ENCODE results near the gene NUMA1. TPM values are rescaled to one million over a fixed set of nuclear protein-coding genes. Genes with fewer than 3 reads are reported as not detected.

The NUMA1 gene
- total and polyA plus RNA-seq, 2 experiments from 2014 or later, result 33.2 to 104 TPM

DNA sequence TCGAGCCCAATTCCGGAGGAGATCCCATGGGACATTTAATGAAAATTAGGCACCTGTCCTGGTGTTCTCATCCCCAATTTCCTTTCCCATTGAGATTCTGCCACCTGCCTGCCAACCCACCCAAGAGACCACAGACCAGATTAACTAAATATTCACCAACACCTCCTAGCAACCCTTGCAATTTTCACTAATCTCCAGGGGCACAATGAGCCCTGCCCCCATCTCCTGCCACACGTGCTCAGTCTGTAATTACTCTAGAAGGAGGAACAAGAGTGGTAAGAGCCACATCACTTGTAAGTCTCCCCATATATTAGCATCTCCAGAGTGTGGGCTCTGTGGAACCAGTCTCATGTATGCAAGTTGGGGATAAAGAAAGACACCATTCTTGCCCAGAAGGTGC lies 43.7 kb downstream of the NUMA1 start (continued):
- TF ChIP-seq, protein P1, sequence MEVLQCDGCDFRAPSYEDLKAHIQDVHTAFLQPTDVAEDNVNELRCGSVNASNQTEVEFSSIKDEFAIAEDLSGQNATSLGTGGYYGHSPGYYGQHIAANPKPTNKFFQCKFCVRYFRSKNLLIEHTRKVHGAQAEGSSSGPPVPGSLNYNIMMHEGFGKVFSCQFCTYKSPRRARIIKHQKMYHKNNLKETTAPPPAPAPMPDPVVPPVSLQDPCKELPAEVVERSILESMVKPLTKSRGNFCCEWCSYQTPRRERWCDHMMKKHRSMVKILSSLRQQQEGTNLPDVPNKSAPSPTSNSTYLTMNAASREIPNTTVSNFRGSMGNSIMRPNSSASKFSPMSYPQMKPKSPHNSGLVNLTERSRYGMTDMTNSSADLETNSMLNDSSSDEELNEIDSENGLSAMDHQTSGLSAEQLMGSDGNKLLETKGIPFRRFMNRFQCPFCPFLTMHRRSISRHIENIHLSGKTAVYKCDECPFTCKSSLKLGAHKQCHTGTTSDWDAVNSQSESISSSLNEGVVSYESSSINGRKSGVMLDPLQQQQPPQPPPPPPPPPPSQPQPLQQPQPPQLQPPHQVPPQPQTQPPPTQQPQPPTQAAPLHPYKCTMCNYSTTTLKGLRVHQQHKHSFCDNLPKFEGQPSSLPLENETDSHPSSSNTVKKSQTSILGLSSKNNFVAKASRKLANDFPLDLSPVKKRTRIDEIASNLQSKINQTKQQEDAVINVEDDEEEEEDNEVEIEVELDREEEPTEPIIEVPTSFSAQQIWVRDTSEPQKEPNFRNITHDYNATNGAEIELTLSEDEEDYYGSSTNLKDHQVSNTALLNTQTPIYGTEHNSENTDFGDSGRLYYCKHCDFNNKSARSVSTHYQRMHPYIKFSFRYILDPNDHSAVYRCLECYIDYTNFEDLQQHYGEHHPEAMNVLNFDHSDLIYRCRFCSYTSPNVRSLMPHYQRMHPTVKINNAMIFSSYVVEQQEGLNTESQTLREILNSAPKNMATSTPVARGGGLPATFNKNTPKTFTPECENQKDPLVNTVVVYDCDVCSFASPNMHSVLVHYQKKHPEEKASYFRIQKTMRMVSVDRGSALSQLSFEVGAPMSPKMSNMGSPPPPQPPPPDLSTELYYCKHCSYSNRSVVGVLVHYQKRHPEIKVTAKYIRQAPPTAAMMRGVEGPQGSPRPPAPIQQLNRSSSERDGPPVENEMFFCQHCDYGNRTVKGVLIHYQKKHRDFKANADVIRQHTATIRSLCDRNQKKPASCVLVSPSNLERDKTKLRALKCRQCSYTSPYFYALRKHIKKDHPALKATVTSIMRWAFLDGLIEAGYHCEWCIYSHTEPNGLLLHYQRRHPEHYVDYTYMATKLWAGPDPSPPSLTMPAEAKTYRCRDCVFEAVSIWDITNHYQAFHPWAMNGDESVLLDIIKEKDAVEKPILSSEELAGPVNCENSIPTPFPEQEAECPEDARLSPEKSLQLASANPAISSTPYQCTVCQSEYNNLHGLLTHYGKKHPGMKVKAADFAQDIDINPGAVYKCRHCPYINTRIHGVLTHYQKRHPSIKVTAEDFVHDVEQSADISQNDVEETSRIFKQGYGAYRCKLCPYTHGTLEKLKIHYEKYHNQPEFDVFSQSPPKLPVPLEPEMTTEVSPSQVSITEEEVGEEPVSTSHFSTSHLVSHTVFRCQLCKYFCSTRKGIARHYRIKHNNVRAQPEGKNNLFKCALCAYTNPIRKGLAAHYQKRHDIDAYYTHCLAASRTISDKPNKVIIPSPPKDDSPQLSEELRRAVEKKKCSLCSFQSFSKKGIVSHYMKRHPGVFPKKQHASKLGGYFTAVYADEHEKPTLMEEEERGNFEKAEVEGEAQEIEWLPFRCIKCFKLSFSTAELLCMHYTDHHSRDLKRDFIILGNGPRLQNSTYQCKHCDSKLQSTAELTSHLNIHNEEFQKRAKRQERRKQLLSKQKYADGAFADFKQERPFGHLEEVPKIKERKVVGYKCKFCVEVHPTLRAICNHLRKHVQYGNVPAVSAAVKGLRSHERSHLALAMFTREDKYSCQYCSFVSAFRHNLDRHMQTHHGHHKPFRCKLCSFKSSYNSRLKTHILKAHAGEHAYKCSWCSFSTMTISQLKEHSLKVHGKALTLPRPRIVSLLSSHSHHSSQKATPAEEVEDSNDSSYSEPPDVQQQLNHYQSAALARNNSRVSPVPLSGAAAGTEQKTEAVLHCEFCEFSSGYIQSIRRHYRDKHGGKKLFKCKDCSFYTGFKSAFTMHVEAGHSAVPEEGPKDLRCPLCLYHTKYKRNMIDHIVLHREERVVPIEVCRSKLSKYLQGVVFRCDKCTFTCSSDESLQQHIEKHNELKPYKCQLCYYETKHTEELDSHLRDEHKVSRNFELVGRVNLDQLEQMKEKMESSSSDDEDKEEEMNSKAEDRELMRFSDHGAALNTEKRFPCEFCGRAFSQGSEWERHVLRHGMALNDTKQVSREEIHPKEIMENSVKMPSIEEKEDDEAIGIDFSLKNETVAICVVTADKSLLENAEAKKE (CRISPR knock-in tag; IDR thresholded peaks at IDR 0.05), result no peak
- TF ChIP-seq POLR2AphosphoS5 (IDR thresholded peaks at IDR 0.05; ENCODE audit: low read depth) (no peak), JUNB (IDR thresholded peaks at IDR 0.05; ENCODE audit: unreplicated experiment) (no peak)
- TF ChIP-seq, protein P2, sequence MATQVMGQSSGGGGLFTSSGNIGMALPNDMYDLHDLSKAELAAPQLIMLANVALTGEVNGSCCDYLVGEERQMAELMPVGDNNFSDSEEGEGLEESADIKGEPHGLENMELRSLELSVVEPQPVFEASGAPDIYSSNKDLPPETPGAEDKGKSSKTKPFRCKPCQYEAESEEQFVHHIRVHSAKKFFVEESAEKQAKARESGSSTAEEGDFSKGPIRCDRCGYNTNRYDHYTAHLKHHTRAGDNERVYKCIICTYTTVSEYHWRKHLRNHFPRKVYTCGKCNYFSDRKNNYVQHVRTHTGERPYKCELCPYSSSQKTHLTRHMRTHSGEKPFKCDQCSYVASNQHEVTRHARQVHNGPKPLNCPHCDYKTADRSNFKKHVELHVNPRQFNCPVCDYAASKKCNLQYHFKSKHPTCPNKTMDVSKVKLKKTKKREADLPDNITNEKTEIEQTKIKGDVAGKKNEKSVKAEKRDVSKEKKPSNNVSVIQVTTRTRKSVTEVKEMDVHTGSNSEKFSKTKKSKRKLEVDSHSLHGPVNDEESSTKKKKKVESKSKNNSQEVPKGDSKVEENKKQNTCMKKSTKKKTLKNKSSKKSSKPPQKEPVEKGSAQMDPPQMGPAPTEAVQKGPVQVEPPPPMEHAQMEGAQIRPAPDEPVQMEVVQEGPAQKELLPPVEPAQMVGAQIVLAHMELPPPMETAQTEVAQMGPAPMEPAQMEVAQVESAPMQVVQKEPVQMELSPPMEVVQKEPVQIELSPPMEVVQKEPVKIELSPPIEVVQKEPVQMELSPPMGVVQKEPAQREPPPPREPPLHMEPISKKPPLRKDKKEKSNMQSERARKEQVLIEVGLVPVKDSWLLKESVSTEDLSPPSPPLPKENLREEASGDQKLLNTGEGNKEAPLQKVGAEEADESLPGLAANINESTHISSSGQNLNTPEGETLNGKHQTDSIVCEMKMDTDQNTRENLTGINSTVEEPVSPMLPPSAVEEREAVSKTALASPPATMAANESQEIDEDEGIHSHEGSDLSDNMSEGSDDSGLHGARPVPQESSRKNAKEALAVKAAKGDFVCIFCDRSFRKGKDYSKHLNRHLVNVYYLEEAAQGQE (IDR thresholded peaks at IDR 0.05; ENCODE audit: unreplicated experiment), result no peak

DNA sequence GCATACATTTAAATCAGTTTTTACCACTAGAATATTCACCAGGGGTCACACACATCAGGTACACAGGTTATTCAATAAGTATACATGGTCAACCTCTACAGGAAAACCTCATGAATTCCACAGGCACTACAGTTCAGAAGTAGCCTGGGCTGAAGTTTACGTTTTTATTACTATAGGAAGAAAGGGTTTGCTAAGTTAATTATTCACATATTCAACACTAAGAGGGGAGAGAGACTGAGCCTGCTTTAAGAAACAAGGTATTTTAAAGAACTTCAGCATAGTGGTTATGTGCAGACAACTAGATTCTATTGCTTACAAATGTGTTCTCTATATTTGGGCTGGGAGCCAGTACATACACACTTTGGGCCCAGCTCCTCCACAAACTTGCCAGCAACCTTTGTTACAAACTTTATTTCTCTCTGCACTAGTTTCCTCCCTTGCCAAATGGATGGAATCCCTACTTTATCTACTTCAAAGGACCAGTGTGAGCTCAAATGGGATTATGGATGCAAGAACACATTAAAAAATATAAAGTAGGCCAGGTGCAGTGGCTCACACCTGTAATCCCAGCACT lies 49.8 kb downstream of the NUMA1 start:
- Mint-ChIP-seq H3K27ac (0 out of 2 replicates have a peak overlapping the region, but pooled peaks have one; percentile 2), H3K36me3 (ENCODE audit: low read depth) (peaks cover 28% of the 10 kb centered on the region), H3K4me1 (peaks cover 4% of the 10 kb centered on the region; the same call in 2 of the 3 replicates), H3K9me3 (no peaks in the 10 kb centered on the region), H3K27me3 (ENCODE audit: insufficient read depth, low read depth, poor library complexity) (peaks cover 7% of the 10 kb centered on the region), H3K4me3 (no peak overlapping the region)
- DNase-seq (ENCODE audit: low spot score) (no peak), ATAC-seq (no peak)
- Histone ChIP-seq H3K4me3 (no peak overlapping the region), H3K27ac (ENCODE audit: low read depth) (no peak overlapping the region), H3K9me2 (ENCODE audit: insufficient read depth) (no peaks in the 10 kb centered on the region), H4K20me1 (replicated peaks; ENCODE audit: insufficient read depth) (peaks cover 17% of the 10 kb centered on the region), H3K4me2 (no peak overlapping the region), H3K79me2 (replicated peaks; ENCODE audit: insufficient read depth) (peaks cover 17% of the 10 kb centered on the region), H3K27me3 (ENCODE audit: insufficient read depth) (no peaks in the 10 kb centered on the region), H3F3A (replicated peaks; ENCODE audit: low read depth) (peaks cover under 1% of the 10 kb centered on the region; the same call in 1 of the 2 replicates), H2AFZ (no peak overlapping the region), H3K4me1 (ENCODE audit: insufficient read depth) (no peaks in the 10 kb centered on the region), H3K36me3 (ENCODE audit: insufficient read depth) (peaks cover 9% of the 10 kb centered on the region)
- TF ChIP-seq, protein P2 (IDR thresholded peaks at IDR 0.05; ENCODE audit: unreplicated experiment), result no peak
- no peak for TF ChIP-seq ZNF114 (CRISPR knock-in tag; IDR thresholded peaks at IDR 0.05)
- TF ChIP-seq POLR2AphosphoS5 (IDR thresholded peaks at IDR 0.05; ENCODE audit: low read depth), result no peak
- TF ChIP-seq, protein P3, sequence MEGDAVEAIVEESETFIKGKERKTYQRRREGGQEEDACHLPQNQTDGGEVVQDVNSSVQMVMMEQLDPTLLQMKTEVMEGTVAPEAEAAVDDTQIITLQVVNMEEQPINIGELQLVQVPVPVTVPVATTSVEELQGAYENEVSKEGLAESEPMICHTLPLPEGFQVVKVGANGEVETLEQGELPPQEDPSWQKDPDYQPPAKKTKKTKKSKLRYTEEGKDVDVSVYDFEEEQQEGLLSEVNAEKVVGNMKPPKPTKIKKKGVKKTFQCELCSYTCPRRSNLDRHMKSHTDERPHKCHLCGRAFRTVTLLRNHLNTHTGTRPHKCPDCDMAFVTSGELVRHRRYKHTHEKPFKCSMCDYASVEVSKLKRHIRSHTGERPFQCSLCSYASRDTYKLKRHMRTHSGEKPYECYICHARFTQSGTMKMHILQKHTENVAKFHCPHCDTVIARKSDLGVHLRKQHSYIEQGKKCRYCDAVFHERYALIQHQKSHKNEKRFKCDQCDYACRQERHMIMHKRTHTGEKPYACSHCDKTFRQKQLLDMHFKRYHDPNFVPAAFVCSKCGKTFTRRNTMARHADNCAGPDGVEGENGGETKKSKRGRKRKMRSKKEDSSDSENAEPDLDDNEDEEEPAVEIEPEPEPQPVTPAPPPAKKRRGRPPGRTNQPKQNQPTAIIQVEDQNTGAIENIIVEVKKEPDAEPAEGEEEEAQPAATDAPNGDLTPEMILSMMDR (conservative IDR thresholded peaks at IDR 0.05; ENCODE audit: low read depth in 2 of 2), result no peak
- TF ChIP-seq EZH2 (IDR thresholded peaks at IDR 0.05; ENCODE audit: low read depth, unreplicated experiment), result no peak
